ENCODE measurements around the gene KLHL18.
A peak's percentile ranks its signal among the peaks of the same experiment; 100 is the strongest.

Gene KLHL18

GRCh38 chr3:47384425-47384824, 101.7 kb downstream of the KLHL18 start:
- TF ChIP-seq CTCF (conservative IDR thresholded peaks at IDR 0.05; ENCODE audit: low read length) (no peak), EZH2phosphoT487 (IDR thresholded peaks at IDR 0.05; ENCODE audit: borderline replicate concordance) (no peak)
- Histone ChIP-seq H3F3A (ENCODE audit: low read depth) (no peaks in the 10 kb centered on the region), H3K9ac (ENCODE audit: low read depth, low read length, poor library complexity, severe bottlenecking) (no peak overlapping the region), H3K4me3 (ENCODE audit: low read length, poor library complexity, severe bottlenecking) (no peak overlapping the region), H3K4me2 (ENCODE audit: low read depth, low read length, poor library complexity, severe bottlenecking) (no peak overlapping the region), H3K27me3 (ENCODE audit: insufficient read depth, low read length, poor library complexity, severe bottlenecking) (no peaks in the 10 kb centered on the region), H2AFZ (ENCODE audit: low read length) (no peak overlapping the region), H3K9me2 (replicated peaks; ENCODE audit: low read depth, low read length) (no peaks in the 10 kb centered on the region), H3K9me3 (ENCODE audit: insufficient read depth, low read depth, low read length) (no peaks in the 10 kb centered on the region), H3K79me2 (ENCODE audit: insufficient read depth, low read length) (peaks cover 89% of the 10 kb centered on the region), H3K36me3 (ENCODE audit: insufficient read depth, low read length) (peaks cover 10% of the 10 kb centered on the region; the same call in 1 of the 2 replicates), H3K4me1 (ENCODE audit: insufficient read depth, low read length, poor library complexity, severe bottlenecking) (peaks cover 33% of the 10 kb centered on the region), H4K20me1 (ENCODE audit: insufficient read depth, low read length, poor library complexity, severe bottlenecking) (peaks cover 41% of the 10 kb centered on the region)

GRCh38 chr3:47385007-47385406, 102.3 kb downstream of the KLHL18 start:
- no peaks in the 10 kb centered on the region for H3K9me3 ChIP-seq (ENCODE audit: insufficient read depth, low read depth, low read length)
- no peaks in the 10 kb centered on the region for H3K9me2 ChIP-seq (replicated peaks; ENCODE audit: low read depth, low read length)
- no peak for TF ChIP-seq EZH2phosphoT487 (IDR thresholded peaks at IDR 0.05; ENCODE audit: borderline replicate concordance)
- TF ChIP-seq CTCF (conservative IDR thresholded peaks at IDR 0.05; ENCODE audit: low read length), result no peak
- H4K20me1 ChIP-seq (ENCODE audit: insufficient read depth, low read length, poor library complexity, severe bottlenecking), result peaks cover 41% of the 10 kb centered on the region
- no peaks in the 10 kb centered on the region for H3K27me3 ChIP-seq (ENCODE audit: insufficient read depth, low read length, poor library complexity, severe bottlenecking)
- H3K4me1 ChIP-seq (ENCODE audit: insufficient read depth, low read length, poor library complexity, severe bottlenecking), result peaks cover 27% of the 10 kb centered on the region
- H3K9ac ChIP-seq (ENCODE audit: low read depth, low read length, poor library complexity, severe bottlenecking), result no peak overlapping the region
- no peak overlapping the region for H3K4me3 ChIP-seq (ENCODE audit: low read length, poor library complexity, severe bottlenecking)
- H3K4me2 ChIP-seq (ENCODE audit: low read depth, low read length, poor library complexity, severe bottlenecking), result peak overlapping the region; percentile 51
- peaks cover 10% of the 10 kb centered on the region; the same call in 1 of the 2 replicates for H3K36me3 ChIP-seq (ENCODE audit: insufficient read depth, low read length)
- H3K79me2 ChIP-seq (ENCODE audit: insufficient read depth, low read length), result peaks cover 88% of the 10 kb centered on the region
- no peaks in the 10 kb centered on the region for H3F3A ChIP-seq (ENCODE audit: low read depth)
- H2AFZ ChIP-seq (ENCODE audit: low read length), result no peak overlapping the region

GRCh38 chr3:47385796-47386195, 103.1 kb downstream of the KLHL18 start:
- Histone ChIP-seq H3K9ac (ENCODE audit: low read depth, low read length, poor library complexity, severe bottlenecking) (no peak overlapping the region), H3K36me3 (ENCODE audit: insufficient read depth, low read length) (peaks cover 10% of the 10 kb centered on the region; the same call in 1 of the 2 replicates), H3F3A (ENCODE audit: low read depth) (no peaks in the 10 kb centered on the region), H3K4me2 (ENCODE audit: low read depth, low read length, poor library complexity, severe bottlenecking) (peak overlapping the region; percentile 51), H3K4me1 (ENCODE audit: insufficient read depth, low read length, poor library complexity, severe bottlenecking) (peaks cover 26% of the 10 kb centered on the region), H2AFZ (ENCODE audit: low read length) (no peak overlapping the region), H3K9me2 (replicated peaks; ENCODE audit: low read depth, low read length) (no peaks in the 10 kb centered on the region), H3K79me2 (ENCODE audit: insufficient read depth, low read length) (peaks cover 91% of the 10 kb centered on the region), H3K27me3 (ENCODE audit: insufficient read depth, low read length, poor library complexity, severe bottlenecking) (no peaks in the 10 kb centered on the region), H3K9me3 (ENCODE audit: insufficient read depth, low read depth, low read length) (no peaks in the 10 kb centered on the region), H4K20me1 (ENCODE audit: insufficient read depth, low read length, poor library complexity, severe bottlenecking) (peaks cover 47% of the 10 kb centered on the region), H3K4me3 (ENCODE audit: low read length, poor library complexity, severe bottlenecking) (no peak overlapping the region)
- TF ChIP-seq EZH2phosphoT487 (IDR thresholded peaks at IDR 0.05; ENCODE audit: borderline replicate concordance) (no peak), CTCF (conservative IDR thresholded peaks at IDR 0.05; ENCODE audit: low read length) (no peak)
